GM18499 (cell line): ENCODE data around the gene GLRB.
"Not testable (repeated sequence)": the region's sequence is repeated elsewhere in the genome, so short reads cannot be mapped to it uniquely, and the experiment has no call there.

ENCODE experiments used
- ATAC-seq: cut with Tn5 transposase; IDR thresholded peaks from one replicate; pipeline ENCODE4 v1.9.1; 2021; ENCODE audit warnings: moderate number of reproducible peaks; ENCODE audit not compliant: insufficient read depth, unreplicated experiment

Gene GLRB

GRCh38 chr4:157075811-157076577, at the start of gene GLRB:
Gene GLRB, plus strand, starts transcription at chr4:157076150. Its CDS starts 1,875 bp downstream, at chr4:157078025.
- no peak for ATAC-seq

GRCh38 chr4:157035471-157035870, 40.5 kb upstream of the GLRB start:
- no peak for ATAC-seq

GRCh38 chr4:157040405-157040804, 35.5 kb upstream of the GLRB start:
- ATAC-seq: no peak

- ATAC-seq: no peak
These were observed 32.8 kb upstream of the GLRB start for GRCh38 chr4:157043131-157043530.

GRCh38 chr4:157045507-157046127, 30.3 kb upstream of the GLRB start:
- ATAC-seq: peak; percentile 78

- ATAC-seq: no peak
These were observed 27.7 kb upstream of the GLRB start for GRCh38 chr4:157048248-157048647.

GRCh38 chr4:157050561-157050960, 25.4 kb upstream of the GLRB start:
- ATAC-seq: no peak

GRCh38 chr4:157052429-157053040, 23.4 kb upstream of the GLRB start:
- no peak for ATAC-seq

- no peak for ATAC-seq
These were observed 18.7 kb upstream of the GLRB start for GRCh38 chr4:157057218-157057617.

GRCh38 chr4:157058899-157059298, 17.1 kb upstream of the GLRB start:
- ATAC-seq: not testable (repeated sequence)

- no peak for ATAC-seq
These were observed 3.9 kb upstream of the GLRB start for GRCh38 chr4:157072002-157072401.

- ATAC-seq: no peak
These were observed 549 bp upstream of the GLRB start for GRCh38 chr4:157075401-157075800.

- no peak for ATAC-seq
These were observed 613 bp downstream of the GLRB start for GRCh38 chr4:157076578-157076947.

GRCh38 chr4:157079441-157079840, 3.5 kb downstream of the GLRB start:
- no peak for ATAC-seq

GRCh38 chr4:157080605-157081004, 4.7 kb downstream of the GLRB start:
- no peak for ATAC-seq

GRCh38 chr4:157095716-157096115, 19.8 kb downstream of the GLRB start:
- no peak for ATAC-seq

GRCh38 chr4:157096439-157096838, 20.5 kb downstream of the GLRB start:
- no peak for ATAC-seq

- no peak for ATAC-seq
These were observed 23.6 kb downstream of the GLRB start for GRCh38 chr4:157099506-157099905.

GRCh38 chr4:157104541-157104940, 28.6 kb downstream of the GLRB start:
- no peak for ATAC-seq

- ATAC-seq: no peak
These were observed 38.7 kb downstream of the GLRB start for GRCh38 chr4:157114671-157115070.

- ATAC-seq: no peak
These were observed 39.8 kb downstream of the GLRB start for GRCh38 chr4:157115613-157116335.
